ENCODE data around the gene EFHC1. TPM values are rescaled to one million over a fixed set of nuclear protein-coding genes. Genes with fewer than 3 reads are reported as not detected.

The EFHC1 gene
- total RNA-seq, 1 experiment from 2014 or later = 26.9 TPM

- Mint-ChIP-seq H3K27ac (ENCODE audit: low read depth, unreplicated experiment) (no peak overlapping the region), H3K36me3 (ENCODE audit: insufficient read depth, unreplicated experiment) (no peaks in the 10 kb centered on the region), H3K9me3 (ENCODE audit: unreplicated experiment) (no peaks in the 10 kb centered on the region), H3K4me1 (ENCODE audit: insufficient read depth, unreplicated experiment) (peaks cover 20% of the 10 kb centered on the region), H3K4me3 (ENCODE audit: unreplicated experiment) (no peak overlapping the region), H3K27me3 (ENCODE audit: insufficient read depth, unreplicated experiment) (no peaks in the 10 kb centered on the region)
- CTCF ChIA-PET = interaction anchor here (2.7 kb wide), 1 partner anchor 10 kb away, joined by 13 read pairs; the partner anchor contains the start of gene TRAM2
- POLR2A ChIA-PET = interaction anchor here (0.8 to 1.7 kb wide), 2 partner anchors 10 to 109 kb away, joined by 3 to 6 read pairs; partner anchors contain the start of gene TRAM2
- BruUV-seq (replicated peaks) = no TSS peak
- TF ChIP-seq, protein P1, sequence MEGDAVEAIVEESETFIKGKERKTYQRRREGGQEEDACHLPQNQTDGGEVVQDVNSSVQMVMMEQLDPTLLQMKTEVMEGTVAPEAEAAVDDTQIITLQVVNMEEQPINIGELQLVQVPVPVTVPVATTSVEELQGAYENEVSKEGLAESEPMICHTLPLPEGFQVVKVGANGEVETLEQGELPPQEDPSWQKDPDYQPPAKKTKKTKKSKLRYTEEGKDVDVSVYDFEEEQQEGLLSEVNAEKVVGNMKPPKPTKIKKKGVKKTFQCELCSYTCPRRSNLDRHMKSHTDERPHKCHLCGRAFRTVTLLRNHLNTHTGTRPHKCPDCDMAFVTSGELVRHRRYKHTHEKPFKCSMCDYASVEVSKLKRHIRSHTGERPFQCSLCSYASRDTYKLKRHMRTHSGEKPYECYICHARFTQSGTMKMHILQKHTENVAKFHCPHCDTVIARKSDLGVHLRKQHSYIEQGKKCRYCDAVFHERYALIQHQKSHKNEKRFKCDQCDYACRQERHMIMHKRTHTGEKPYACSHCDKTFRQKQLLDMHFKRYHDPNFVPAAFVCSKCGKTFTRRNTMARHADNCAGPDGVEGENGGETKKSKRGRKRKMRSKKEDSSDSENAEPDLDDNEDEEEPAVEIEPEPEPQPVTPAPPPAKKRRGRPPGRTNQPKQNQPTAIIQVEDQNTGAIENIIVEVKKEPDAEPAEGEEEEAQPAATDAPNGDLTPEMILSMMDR (IDR thresholded peaks at IDR 0.05; ENCODE audit: unreplicated experiment) = no peak
- DNase-seq (ENCODE audit: unreplicated experiment) = no peak
- intact Hi-C loops (cut with micrococcal nuclease) = no loop called here
These were observed 146.1 kb downstream of the EFHC1 start for GRCh38 chr6:52566201-52566600.

- CTCF ChIA-PET = interaction anchor here (1.0 to 2.7 kb wide), 4 partner anchors 9 to 95 kb away, joined by 3 to 13 read pairs (median 8); partner anchors contain the start of gene TRAM2
- DNase-seq (ENCODE audit: unreplicated experiment) = peak; percentile 86
- intact Hi-C loops (cut with micrococcal nuclease) = no loop called here
- POLR2A ChIA-PET = interaction anchor here (0.6 to 1.7 kb wide), 5 partner anchors 9 to 58 kb away, joined by 3 to 6 read pairs (median 4); partner anchors contain the start of gene TRAM2
- H3K4me3 Mint-ChIP-seq (ENCODE audit: unreplicated experiment) = peak overlapping the region; percentile 25
- H3K27ac Mint-ChIP-seq (ENCODE audit: low read depth, unreplicated experiment) = peak overlapping the region; percentile 80
- TF ChIP-seq, protein P1 (IDR thresholded peaks at IDR 0.05; ENCODE audit: unreplicated experiment) = no peak
- no peaks in the 10 kb centered on the region for H3K27me3 Mint-ChIP-seq (ENCODE audit: insufficient read depth, unreplicated experiment)
- H3K4me1 Mint-ChIP-seq (ENCODE audit: insufficient read depth, unreplicated experiment) = peaks cover 20% of the 10 kb centered on the region
- H3K9me3 Mint-ChIP-seq (ENCODE audit: unreplicated experiment) = no peaks in the 10 kb centered on the region
- BruUV-seq (replicated peaks) = no TSS peak
- no peaks in the 10 kb centered on the region for H3K36me3 Mint-ChIP-seq (ENCODE audit: insufficient read depth, unreplicated experiment)
These were observed 146.7 kb downstream of the EFHC1 start for GRCh38 chr6:52566853-52567279.

DNA sequence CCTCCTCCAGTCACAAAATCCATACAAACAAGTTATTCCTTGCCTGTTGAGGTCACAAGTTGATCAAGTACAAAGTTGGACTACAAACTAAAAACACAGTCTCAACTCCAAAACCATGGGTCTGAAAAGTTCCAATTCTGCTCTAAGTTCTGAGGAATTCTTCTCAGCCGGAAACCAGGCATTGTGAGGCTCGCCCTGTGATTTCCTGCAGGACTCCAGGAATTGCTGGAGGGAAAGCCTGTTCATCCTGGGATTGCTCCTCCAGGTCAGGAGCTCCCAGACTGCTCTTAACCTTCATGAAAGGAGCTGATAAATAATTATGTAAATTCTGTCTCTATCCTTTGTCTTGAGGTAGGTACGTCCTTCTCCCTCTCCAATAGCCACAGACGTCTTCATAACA, 148.2 kb downstream of the EFHC1 start:
- CTCF ChIA-PET = interaction anchor here (0.6 kb wide), 1 partner anchor 132 kb away, joined by 3 read pairs; no protein-coding TSS in a partner anchor
- DNase-seq (ENCODE audit: unreplicated experiment) = no peak
- POLR2A ChIA-PET = no interaction called here
- Mint-ChIP-seq H3K27ac (ENCODE audit: low read depth, unreplicated experiment) (peak overlapping the region; percentile 59), H3K36me3 (ENCODE audit: insufficient read depth, unreplicated experiment) (no peaks in the 10 kb centered on the region), H3K9me3 (ENCODE audit: unreplicated experiment) (no peaks in the 10 kb centered on the region), H3K4me3 (ENCODE audit: unreplicated experiment) (no peak overlapping the region), H3K4me1 (ENCODE audit: insufficient read depth, unreplicated experiment) (peaks cover 26% of the 10 kb centered on the region), H3K27me3 (ENCODE audit: insufficient read depth, unreplicated experiment) (no peaks in the 10 kb centered on the region)
- no TSS peak for BruUV-seq (replicated peaks)
- TF ChIP-seq, protein P1 (IDR thresholded peaks at IDR 0.05; ENCODE audit: unreplicated experiment) = no peak
- intact Hi-C loops (cut with micrococcal nuclease) = no loop called here

- DNase-seq (ENCODE audit: unreplicated experiment) = no peak
- H3K27me3 Mint-ChIP-seq (ENCODE audit: insufficient read depth, unreplicated experiment) = no peaks in the 10 kb centered on the region
- POLR2A ChIA-PET = no interaction called here
- intact Hi-C loops (cut with micrococcal nuclease) = no loop called here
- H3K4me3 Mint-ChIP-seq (ENCODE audit: unreplicated experiment) = no peak overlapping the region
- H3K27ac Mint-ChIP-seq (ENCODE audit: low read depth, unreplicated experiment) = no peak overlapping the region
- no peaks in the 10 kb centered on the region for H3K9me3 Mint-ChIP-seq (ENCODE audit: unreplicated experiment)
- TF ChIP-seq, protein P1 (IDR thresholded peaks at IDR 0.05; ENCODE audit: unreplicated experiment) = no peak
- H3K4me1 Mint-ChIP-seq (ENCODE audit: insufficient read depth, unreplicated experiment) = peaks cover 38% of the 10 kb centered on the region
- CTCF ChIA-PET = interaction anchor here (0.6 to 1.5 kb wide), 2 partner anchors 35 to 82 kb away, joined by 4 to 6 read pairs; no protein-coding TSS in a partner anchor
- BruUV-seq (replicated peaks) = no TSS peak
- H3K36me3 Mint-ChIP-seq (ENCODE audit: insufficient read depth, unreplicated experiment) = no peaks in the 10 kb centered on the region
These were observed 150.2 kb downstream of the EFHC1 start for GRCh38 chr6:52570291-52570700.

Measured in MCF 10A (cell line).